HG02623 (cell line): ENCODE measurements around the gene HOXC9.

Experiments
- ATAC-seq: cut with Tn5 transposase; IDR thresholded peaks from one replicate; pipeline ENCODE4 v1.9.1; 2021; ENCODE audit warnings: moderate library complexity; ENCODE audit not compliant: unreplicated experiment

Gene HOXC9

DNA sequence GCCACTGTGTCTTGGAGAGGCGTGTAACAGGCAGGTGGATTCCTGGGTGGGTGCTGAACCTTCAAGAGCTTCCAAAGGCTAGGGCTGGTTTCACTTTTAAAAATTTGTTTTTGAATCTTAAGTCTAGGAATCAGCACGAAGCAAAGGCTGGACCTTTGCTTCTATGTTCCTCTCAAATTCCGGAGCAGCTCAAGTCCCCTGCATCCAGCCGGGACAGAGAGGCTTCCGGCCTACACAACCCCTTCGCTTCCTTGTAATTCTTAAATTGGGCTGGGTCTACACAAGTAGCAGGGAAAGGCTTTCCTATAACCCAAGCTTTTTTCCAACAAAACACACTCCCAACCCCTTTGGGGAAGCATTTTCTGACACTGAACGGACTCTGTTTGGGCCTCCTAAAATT lies 37.0 kb upstream of the HOXC9 start:
- ATAC-seq, result no peak

DNA sequence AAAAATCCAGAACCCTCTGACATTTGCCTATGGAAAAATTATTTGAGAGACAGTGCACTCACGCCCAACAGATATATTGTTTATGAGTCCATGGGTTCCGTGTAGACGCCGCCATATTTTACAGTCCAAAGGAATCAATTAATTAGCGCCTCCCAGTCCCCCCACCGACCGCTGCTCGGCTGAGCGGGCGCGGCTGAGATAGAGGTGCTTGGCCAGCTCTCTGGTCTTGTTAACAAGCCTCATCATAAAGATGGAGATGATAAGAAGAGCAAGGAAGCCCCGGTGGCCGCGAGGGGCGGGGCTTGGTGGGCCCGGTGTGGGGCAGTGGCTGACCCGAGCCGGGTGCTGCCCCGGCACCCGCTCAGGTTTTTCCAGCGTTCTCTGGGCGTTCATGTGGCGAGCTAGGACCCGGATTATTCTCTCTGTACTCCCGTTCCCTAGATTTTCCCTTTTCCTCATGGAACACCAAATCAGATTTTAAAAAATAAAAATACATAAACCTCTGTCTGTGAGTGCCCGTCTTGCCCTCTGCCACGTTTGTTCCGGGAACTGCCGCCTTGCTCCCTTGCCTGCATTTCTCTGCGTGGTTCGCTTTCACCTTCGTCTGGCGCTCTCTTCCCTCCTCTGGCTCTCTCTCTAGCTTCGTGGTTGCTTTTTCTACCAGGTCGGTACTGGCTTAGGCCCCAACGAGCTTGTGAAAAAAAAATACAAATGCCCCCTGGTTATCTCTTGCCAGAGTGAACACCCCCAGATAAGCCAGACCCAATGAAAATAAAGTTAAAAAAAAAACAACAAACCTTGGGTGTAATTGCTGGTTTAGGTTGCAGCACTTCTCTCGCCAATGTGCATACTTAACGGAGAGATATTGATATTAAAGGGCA lies 36.3 kb upstream of the HOXC9 start:
- no peak for ATAC-seq

DNA sequence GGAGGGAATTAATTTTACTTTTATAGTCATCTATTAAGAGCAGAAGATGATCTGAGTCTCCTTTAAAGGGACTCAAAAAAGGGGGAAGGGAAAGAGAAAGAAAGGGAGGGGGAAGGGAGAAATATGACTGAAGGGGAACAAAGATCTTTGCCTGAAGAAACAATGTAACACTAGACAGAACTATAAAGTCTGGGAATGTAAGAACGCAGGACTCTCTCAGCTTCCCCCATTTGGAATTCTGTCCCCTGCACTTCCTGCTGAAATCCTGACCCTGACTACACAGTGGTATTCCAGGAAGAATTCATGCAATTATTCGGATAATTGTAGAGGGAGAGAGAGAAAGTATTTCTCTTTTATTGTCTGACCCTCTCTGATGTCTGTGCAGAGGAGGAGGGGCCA lies 35.6 kb upstream of the HOXC9 start:
- no peak for ATAC-seq

DNA sequence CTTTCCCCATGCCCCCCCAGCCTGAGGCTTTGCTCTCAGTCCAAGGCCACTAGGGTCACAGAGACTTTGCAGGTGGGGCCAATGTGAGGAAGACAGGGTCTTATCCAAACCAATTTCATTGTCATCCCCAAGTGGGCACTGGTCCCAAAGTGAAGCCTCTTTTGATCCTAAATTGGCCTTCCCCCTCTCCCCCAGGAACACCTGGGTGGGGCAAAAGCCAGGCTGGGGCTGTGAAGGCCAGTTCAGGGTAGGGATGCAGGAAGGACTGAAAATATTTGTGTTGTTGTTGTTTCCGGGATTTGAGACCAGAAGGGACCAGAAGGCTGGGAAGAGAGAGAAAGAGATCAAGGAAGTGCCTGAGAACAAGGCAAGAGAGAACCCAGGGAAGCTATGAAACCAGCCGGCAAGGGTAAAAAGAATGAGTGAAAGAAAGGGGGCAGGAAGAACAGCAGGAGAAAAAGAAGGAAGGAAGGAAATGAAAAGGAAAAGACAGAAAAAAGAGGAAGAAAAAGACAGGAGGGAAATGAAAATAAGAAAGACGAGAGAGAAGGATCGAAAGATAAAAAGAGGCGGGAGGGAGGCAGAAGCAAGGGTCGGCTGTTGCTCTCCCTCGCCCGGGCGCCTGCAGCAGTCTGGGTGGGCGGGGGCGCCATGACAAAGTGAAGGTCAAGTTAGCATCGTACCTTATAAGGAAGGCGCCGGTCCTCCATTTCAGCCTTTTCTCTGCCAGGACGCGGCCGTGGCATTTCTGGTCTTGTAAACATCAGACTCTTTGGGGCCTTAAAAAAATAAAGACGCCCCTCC lies 34.5 kb upstream of the HOXC9 start:
- ATAC-seq, result no peak

DNA sequence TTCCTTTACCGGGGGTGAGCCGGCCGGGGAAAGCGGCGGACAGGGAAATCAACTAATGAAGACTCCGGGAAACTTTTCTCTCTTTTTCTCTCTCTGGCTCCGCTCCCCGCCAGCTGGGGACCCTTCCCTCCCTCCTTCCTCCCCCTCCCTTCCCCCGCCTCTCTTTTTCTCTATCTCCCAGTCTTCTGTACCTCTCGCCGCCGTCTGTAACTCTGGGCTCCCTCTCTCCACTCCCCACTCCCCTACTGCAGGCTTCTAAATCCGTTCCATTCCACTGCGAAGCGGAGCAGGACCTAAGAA lies 33.9 kb upstream of the HOXC9 start:
- no peak for ATAC-seq

DNA sequence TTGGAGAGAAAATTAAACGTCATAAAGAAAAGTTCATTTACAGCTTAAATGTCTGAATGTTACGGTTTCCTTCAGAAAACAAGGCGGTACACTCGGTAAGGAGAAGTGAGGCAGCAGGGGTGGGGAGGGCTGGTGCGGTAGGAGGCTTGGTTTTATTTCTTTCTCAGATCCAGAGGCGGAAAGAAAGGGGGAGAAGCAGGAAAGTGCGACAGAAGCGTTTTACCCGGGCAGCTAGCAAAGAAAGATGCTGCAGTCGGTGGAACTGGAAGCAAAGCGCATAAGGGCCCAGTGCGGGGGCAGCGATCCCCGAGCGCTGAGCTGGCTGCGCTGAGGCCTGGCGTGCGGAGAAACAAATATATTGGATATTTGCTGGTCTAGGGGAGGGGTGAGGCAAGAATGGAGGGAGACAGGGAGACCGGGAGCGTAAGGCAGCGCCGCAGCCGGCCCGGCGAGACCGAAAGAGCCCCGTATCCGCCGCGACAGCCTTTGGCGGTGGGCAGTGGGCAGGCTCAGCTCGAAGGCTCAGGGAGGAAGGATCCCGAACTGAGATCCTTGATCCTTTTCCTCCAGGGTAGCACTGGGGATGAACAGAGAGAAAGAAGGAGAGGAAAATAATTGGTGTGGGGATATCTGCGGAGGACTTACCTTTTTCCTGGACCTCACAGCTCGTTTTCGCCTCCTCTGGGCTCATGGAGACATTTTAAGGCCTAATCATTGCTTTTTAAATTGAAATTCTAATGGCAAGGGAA lies 33.4 kb upstream of the HOXC9 start:
- no peak for ATAC-seq

DNA sequence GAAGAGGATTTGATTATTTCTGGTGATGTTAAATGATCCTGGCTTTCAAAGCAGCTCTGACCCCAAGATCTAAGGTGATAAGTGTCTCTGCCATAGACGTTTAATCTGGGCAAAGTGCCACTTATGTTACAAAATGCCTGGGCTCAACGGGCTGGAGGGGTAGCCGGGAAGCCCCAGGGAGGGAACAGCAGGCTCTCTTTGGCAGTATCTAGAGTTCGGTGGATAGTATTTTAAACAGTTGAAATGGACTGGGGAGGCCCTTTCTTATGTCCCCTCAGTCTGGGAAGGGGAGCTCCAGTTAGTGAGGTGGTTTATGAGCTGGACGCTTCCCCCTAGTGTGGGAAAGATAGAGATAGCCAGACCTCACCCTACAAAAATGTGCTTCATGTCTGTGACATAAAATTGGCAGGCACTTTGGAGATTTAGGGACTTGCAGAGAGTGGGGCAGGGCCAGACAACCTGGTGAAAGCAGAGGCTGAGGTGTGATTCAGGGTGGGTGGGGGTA lies 32.5 kb upstream of the HOXC9 start:
- no peak for ATAC-seq

DNA sequence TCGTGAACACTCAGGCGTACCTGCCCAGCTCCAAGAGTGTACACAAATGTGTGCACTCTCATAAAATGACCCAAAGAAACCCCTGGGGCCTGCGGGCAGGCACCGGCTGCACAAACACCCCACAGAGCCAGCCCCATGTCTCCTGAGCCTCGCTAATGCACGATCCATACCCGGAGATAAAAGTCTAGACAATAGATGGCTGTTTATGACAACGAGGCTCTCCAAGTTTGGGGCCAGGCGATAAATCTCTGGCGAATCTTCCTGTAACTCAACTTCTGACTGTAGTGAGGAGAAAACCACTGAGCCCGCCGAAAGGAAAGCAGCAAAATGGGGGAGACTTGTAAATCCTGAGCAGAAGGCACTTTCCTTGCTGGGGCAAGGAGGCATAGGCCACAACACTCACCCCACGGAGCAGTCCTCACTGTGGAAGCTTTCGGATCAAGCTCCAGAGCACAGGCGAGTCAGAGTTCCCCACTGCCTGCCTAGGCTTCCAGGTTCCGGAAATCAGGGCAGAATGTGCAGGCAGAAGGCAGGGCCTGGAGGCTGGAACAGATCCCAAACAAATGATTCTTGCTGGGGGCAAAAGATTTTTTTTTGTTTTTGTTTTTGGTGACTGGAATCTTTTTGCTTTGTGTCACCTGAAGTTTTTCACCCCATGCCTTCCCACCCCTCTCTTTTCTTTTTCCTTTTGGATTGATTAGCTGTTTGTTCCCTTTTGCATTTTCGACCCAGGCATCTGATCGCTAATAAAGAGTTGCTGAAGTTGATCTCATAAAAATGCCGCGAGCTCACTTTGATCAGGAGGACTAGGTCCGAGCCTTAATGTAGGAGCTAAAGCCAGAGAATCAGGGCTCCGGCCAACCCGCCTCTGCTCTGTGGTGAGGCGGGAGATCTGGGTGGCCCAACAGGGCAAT lies 31.5 kb upstream of the HOXC9 start:
- ATAC-seq, result no peak

DNA sequence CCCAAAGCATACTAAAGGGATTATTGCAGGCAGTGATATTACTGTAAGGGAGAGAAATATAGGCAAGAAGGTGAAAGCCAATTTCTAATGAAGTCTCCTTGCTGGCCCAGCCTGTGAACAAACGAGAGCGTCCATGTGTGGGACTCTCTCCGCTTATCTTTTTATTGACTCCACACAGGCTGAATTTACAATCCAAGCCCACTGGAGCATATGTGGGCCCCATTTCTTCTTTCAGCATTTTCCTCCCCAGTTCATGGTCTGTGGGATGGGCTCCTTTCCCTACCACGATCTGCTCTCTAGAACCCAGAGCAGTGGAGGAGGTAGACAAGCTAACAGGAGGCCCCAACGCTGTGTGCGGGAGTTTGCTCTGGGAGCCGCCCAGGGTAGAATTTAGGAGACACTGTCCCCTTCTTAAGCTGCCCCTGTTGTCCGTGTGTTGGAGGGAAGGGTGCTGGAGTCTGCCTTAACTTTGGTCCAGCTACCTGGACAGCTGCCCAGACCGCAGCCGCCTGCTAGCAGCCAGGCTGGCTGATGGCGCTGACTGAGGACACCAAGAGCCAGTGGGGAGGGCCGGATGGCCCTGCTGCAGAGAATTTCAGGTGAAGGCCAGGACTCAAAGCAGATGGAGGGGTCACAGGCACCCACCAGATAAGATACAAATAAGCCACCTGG lies 30.2 kb upstream of the HOXC9 start:
- no peak for ATAC-seq

DNA sequence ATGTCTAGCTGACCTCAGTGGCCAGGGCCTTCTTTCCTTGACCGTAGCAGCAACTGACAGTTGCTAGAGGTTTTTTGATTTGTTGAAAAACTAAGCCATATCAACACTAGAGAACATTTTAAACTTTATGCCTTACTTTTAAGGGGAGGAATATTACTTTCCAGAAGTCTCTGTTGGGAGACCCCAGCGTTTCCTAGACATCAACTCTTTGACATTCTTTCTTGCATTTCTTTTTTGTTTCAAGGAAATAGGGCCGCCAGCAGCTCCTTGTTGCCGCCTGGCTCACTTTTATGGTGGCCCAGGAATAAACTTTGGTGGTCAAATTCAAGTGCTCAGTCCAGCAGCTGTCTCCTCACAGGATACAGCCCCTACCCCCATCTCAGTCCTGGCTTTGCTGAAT lies 29.5 kb upstream of the HOXC9 start:
- ATAC-seq, result no peak

DNA sequence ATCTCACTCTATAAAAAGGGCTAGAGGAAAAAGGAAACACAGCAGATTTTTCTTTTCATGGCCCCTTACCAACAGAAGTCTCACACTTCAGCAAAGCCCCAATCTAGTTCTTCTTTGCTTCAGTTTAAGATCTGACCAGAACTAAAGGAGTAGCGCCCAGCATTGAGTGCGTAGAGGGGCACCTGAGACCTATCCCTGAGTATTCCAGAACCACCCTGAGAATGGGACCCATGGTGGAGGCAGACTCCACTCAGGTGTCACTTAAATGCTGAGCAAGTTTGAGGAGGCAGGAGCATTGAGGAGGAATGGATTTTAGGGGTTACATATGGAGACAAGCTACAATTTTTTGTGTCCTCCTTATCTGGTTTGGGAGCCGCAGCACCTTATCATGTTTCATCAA lies 28.8 kb upstream of the HOXC9 start:
- no peak for ATAC-seq

DNA sequence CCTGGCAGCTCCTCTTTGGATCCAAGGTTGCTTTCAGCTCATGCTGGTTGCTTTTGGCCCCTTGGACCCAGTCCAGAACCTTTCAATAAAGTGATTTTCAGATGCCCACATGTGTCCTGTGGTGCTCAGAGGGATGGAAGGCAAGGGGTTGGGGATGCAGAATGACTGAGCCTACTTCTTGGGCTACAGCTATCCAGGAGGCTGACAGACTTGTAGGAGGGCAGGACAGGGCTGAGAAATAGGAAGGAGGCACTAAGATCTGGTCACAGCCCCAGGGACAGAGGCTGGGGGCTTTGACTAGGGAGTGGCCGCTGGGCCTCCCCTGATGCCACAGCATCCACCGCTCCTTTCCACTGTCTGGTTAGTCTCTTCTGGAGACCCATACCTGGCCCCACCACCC lies 28.3 kb upstream of the HOXC9 start:
- ATAC-seq, result no peak

DNA sequence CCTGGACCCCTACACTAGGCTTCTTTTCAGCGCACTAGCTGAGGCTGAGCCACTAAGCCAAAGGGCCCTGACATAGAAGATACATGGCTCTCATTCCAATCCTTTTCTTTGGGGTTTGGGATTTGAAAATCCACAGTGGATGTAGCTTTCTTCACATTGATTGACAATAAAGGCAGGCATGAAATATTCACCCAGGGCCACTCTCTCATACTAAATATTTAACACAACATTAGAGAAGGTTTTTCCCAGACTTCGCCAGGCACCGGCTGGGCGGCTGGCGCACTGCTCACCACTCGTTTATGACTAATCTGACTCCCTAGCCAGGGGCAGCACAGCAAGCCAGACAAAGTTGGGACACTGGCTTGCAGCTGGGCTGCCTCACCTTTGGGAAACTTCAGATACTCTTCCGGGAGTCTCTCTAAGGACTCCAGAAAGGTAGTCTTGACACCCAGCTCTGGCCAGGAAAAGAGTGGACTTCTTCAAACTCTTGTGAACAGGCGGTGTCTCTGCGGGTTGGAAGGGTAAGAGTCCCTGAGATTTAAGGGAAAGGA lies 27.7 kb upstream of the HOXC9 start:
- no peak for ATAC-seq

DNA sequence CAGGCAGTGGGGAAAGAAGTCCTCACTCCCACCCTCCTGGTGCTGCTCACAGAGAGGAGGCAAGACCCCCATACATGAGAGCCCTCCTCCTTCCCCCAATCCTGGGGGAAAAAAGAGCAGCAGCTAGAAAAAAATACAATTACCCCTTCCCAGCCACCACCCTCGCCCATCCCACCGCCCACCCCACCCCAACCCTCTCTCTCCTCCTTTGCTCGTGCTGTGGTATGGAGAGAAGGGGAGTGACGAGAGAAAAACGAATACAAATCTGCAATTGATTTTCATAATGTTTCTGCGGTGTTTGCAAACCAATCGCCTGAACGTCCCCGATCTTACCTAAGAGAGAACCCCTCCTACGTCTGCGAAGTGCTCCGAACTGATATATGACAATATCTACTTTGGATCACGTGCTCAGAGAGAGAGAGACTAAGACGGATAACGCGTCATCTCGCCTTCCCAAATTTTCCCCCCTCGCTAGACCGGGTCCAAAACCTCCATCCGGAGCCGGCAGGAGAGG lies 27.2 kb upstream of the HOXC9 start, which contains the start of gene HOXC11:
HOXC11 (plus strand) TSS at position 405 of the 514 bp plus-strand sequence. CDS start 116 bp downstream, outside the sequence.
- no peak for ATAC-seq

DNA sequence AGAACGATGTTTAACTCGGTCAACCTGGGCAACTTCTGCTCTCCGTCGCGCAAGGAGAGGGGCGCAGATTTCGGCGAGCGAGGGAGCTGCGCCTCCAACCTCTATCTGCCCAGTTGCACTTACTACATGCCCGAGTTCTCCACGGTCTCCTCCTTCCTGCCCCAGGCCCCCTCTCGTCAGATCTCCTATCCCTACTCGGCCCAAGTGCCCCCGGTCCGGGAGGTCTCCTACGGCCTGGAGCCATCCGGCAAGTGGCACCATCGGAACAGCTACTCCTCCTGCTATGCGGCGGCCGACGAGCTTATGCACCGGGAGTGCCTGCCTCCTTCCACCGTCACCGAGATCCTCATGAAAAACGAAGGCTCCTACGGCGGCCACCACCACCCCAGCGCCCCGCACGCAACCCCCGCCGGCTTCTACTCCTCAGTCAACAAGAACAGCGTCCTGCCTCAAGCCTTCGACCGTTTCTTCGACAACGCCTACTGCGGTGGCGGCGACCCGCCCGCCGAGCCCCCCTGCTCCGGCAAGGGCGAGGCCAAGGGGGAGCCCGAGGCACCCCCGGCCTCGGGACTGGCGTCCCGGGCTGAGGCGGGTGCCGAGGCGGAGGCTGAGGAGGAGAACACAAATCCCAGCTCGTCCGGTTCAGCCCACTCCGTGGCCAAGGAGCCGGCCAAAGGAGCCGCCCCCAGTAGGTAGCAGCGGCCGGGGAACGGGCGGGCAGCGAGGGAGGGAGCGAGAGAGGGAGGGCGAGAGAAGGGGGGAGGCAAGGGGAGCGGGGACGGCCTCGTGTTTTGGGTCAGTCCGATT lies 26.5 kb upstream of the HOXC9 start:
- no peak for ATAC-seq

DNA sequence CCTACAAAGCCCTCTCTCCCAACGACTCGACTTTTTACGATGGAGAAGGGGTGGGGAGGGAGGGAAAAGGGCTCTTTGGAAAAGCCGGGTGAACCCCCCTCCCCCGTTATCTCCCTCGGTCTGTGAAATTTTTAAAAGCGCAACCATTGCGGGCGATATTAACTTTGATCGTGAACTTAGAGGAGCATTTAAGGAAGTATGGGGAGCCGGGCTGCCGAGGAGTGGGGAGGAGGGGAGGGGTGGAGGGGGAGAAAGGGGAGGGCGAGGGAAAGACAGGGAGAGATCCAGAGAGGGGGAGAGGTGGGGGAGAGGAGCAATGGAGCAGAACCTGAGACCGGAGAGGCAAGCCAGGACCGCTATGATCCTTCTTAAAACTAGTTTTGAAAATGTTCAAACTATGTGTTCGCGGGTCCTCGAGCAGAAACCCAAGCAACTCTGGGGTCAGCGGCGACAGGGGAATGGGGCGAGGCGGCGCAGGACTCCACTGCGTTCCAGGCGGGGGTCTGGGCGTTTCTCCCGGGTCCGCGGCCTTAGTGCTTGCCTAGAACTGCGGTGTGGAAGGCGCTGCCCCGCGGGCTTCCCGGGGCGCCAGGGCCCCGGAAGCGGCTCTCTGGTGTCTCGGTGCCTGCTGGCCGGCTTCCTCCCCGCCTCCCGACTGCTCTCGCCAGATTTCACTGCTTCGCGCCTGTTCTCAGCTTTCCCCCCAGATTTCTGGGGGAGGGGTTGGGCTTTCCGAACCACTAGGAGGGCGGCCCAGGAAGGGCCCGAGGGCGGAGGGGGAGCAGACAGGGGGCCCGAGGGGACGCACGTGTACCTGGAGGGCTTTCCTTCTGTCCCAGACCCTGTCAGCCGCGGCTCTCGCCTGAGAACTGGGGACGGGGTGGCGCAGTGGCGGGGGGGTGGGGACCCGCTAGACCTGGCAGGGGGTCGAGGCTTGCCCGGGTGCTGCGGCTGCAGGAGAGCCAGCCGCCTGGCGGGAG lies 25.6 kb upstream of the HOXC9 start, which contains the start of gene HOTAIR:
HOTAIR (minus strand) TSS at position 871 of the 980 bp plus-strand sequence.
- ATAC-seq, result no peak

DNA sequence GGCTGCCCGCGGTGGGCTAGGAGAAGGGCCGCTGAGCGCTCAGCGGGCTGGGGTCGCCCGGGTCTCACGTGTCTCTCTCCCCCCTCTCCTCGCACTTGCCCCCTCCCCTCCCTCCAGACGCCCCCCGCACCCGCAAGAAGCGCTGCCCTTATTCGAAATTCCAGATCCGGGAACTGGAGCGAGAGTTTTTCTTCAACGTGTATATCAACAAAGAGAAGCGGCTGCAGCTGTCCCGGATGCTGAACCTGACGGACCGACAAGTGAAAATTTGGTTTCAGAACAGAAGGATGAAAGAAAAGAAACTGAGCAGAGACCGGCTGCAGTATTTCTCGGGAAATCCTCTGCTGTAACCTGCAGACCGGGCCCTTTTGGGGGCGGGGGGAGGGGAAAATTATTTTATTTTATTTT lies 24.9 kb upstream of the HOXC9 start:
- ATAC-seq, result no peak
